Activated naive CD8-positive, alpha-beta T cell treated with anti-CD3 and anti-CD28 coated beads for 36 hours (primary cell): ENCODE data around the gene HOXA7. TPM values are rescaled to one million over a fixed set of nuclear protein-coding genes. Genes with fewer than 3 reads are reported as not detected.

ENCODE experiments used
- DNase-seq: peaks from one replicate; pipeline ENCODE4 v3.0.0; 2021
- H3K27ac Mint-ChIP-seq: one replicate; pipeline ENCODE4 v1.8.0; 2022; ENCODE audit warnings: mild to moderate bottlenecking, moderate library complexity, mixed read lengths
- H3K27me3 Mint-ChIP-seq: one replicate; pipeline ENCODE4 v1.8.0; 2022; ENCODE audit warnings: mild to moderate bottlenecking, mixed read lengths
- H3K36me3 Mint-ChIP-seq: one replicate; pipeline ENCODE4 v1.8.0; 2021; ENCODE audit warnings: mild to moderate bottlenecking, mixed read lengths
- H3K4me1 Mint-ChIP-seq: one replicate; pipeline ENCODE4 v1.8.0; 2021; ENCODE audit warnings: mixed read lengths
- H3K4me3 Mint-ChIP-seq: one replicate; pipeline ENCODE4 v1.8.0; 2022; ENCODE audit warnings: mild to moderate bottlenecking, moderate library complexity, mixed read lengths
- H3K9me3 Mint-ChIP-seq: one replicate; pipeline ENCODE4 v1.8.0; 2022; ENCODE audit warnings: mixed read lengths
- total RNA-seq, 2 experiments: library from RNA; stranded (reverse); gene quantifications; one replicate each; pipeline ENCODE4 v1.2.3, GENCODE V29; 2021

HOXA7 gene
- total RNA-seq, 2 experiments from 2014 or later, result not detected

DNA sequence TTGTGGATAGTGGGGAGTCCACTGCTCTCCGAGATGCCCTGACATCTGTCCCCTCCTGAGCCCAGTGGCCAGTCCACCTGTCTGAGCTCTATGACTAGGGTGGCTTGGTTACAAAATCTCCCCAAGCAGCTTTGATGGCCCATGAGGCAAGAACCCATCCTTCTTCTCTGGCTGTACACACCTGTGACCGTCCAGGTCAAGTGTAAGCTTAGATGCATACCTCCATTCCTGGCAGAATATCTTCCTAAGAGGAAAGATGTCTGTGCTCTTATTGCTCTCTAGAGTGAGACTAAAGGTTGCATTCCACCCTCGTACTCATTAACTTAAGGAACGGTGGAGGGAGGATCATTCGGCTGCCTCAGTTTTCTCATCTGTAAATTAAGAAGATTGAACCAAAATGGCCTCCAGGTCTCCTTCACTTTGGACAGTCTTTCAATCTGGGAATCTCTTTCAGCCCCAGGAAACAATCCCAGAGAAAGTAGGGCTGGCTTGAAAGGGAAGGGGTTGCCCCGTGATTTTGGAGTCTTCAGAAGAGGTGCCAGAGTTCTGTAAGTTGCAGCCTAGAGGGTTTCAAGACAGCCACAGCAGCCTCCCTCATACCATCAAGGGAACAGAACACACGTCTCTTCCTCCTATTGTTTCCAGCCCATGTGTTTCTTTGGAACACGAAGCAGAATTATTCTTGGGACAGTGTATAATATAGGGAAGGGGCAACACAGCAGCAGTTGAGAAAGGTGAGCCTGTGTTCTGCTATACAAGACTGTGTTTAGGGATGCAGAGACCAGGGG, 31.4 kb downstream of the HOXA7 start:
- Mint-ChIP-seq H3K36me3 (no peaks in the 10 kb centered on the region), H3K27me3 (peaks cover 28% of the 10 kb centered on the region), H3K27ac (no peak overlapping the region), H3K9me3 (no peaks in the 10 kb centered on the region), H3K4me1 (no peaks in the 10 kb centered on the region), H3K4me3 (no peak overlapping the region)
- DNase-seq, result no peak

DNA sequence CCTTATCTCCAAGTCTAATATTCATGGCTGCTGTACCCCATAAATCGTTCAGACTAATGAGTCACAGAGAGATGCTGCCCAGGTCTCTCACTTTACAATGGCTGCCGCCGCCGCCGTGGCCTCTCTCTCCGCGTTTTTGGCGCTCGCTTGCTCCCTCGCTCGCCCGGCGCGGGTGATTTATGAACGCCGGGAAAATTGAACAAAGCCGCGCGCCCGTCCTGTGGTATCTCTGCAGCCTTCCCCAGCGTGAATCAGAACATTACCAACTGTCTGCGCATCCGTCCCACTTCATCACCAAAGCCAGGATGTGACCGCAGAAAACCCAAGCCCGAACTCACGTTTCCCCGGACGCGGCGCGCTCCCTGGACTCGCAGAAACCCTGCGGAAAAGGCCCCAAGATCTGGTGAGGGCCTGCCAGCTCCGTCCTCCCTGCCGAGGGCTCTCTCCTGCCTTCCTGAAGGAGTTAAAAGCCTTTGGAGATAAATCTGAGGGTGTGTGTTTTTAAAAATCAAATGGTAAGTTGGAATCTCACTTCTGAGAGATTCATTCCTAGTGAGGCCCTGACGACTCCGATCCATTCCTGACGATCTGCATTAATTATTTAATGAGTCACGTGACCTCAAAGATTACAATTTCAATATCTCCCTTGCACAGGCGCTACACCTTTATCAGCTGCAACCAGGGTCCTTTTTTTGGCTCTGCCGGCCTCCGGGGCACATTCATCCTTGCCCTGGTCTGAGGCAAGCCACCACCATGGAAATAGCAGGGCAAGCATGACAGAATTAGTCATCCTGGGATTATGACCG, 32.2 kb downstream of the HOXA7 start:
- Mint-ChIP-seq H3K4me3 (no peak overlapping the region), H3K36me3 (no peaks in the 10 kb centered on the region), H3K27ac (no peak overlapping the region), H3K4me1 (no peaks in the 10 kb centered on the region), H3K27me3 (peaks cover 24% of the 10 kb centered on the region), H3K9me3 (no peaks in the 10 kb centered on the region)
- no peak for DNase-seq

DNA sequence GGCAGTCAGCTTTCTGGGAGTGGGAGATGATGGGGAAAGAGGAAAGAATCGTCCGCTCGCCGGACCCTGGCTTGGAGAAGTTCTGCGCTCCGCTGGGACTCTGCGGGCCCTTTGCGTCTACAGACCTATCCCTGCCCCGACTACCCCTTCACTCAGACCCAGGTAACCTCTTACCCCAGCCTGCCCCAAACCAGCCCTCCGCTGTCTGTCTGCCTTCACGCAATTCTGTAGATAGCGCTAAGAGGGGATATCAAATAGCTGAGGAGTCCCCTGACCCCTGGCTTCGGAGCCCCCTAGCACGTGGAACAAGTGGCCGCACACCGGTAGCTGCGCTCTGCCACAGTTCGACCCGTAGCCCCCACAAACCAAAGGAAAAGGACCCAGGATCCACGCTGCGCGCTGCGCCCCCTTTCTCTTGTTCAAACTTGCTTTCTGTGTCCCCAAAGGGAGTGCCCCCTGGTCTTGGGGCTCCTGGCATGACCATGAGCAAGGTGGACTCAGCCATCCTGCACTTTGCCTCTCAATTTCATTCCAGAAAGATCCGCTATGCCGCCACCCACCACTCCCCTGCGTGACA, 32.9 kb downstream of the HOXA7 start:
- H3K9me3 Mint-ChIP-seq, result no peaks in the 10 kb centered on the region
- no peaks in the 10 kb centered on the region for H3K4me1 Mint-ChIP-seq
- H3K27me3 Mint-ChIP-seq, result peaks cover 16% of the 10 kb centered on the region
- no peak for DNase-seq
- no peaks in the 10 kb centered on the region for H3K36me3 Mint-ChIP-seq
- no peak overlapping the region for H3K4me3 Mint-ChIP-seq
- no peak overlapping the region for H3K27ac Mint-ChIP-seq

DNA sequence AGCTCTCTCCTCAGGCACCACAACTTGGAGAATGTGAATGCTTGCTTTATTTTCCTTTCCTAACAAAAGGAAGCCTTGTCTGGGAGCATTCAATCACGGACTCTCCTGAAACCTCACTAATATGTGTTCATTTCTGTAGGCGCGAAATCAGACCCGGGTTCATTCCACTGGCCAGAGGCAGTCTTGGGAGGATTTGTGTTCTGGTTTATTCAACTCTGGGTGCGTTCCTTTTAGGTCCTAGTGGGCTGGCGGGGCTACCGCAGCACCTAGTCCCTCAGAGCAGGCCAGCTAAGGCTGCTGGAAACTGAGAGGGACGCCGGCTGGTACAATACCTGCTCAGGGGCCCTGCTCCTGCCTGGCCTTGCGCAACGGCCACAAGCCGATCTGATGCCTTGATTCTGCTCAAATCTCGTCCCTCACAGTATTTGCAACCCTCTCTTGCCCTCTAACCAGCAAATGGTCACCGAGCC, 33.4 kb downstream of the HOXA7 start:
- DNase-seq, result no peak
- Mint-ChIP-seq H3K36me3 (no peaks in the 10 kb centered on the region), H3K27ac (no peak overlapping the region), H3K4me3 (no peak overlapping the region), H3K27me3 (peaks cover 16% of the 10 kb centered on the region), H3K4me1 (no peaks in the 10 kb centered on the region), H3K9me3 (no peaks in the 10 kb centered on the region)

DNA sequence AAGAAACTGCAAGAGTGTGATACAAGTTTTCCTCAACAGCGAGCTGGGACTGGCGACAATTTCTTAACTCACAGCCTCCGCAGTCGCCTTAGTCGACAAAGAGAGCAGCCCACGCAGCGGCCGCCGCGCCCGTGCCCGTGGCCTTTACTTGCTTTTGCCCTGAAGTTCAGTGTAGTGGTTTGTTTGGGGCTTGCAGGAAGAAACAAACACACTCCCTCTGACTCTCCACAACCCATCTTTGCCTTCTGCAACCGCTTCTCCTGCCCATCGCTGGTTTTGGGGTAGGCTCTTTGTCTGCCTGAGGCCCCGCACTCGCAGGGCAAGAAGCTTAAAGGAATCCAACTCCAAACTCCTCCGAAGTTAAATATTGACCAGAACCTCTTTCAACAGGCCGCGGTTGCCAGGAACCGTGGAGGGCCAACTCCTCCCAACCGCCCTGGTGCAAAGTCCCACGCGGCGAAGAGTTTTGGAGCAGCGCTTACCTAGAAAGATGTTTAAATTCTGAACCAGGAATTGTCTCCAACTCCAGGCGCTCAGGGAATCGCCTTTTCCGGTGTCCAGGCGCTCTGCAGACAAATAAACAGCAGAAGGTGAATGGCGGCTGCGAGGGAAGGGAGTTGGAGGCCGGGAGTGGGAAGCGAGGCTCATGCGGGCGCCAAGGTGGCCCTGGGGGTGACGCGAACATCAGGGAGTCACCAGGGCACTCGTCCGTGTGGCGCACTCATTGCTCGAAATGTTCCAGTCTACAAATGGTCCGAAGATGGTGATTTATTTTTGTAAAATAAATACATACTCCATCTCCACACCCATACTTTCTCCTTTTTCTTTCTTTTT, 34.2 kb downstream of the HOXA7 start:
- no peaks in the 10 kb centered on the region for H3K36me3 Mint-ChIP-seq
- DNase-seq, result no peak
- H3K4me3 Mint-ChIP-seq, result no peak overlapping the region
- no peak overlapping the region for H3K27ac Mint-ChIP-seq
- no peaks in the 10 kb centered on the region for H3K4me1 Mint-ChIP-seq
- H3K27me3 Mint-ChIP-seq, result peaks cover 12% of the 10 kb centered on the region
- H3K9me3 Mint-ChIP-seq, result no peaks in the 10 kb centered on the region

DNA sequence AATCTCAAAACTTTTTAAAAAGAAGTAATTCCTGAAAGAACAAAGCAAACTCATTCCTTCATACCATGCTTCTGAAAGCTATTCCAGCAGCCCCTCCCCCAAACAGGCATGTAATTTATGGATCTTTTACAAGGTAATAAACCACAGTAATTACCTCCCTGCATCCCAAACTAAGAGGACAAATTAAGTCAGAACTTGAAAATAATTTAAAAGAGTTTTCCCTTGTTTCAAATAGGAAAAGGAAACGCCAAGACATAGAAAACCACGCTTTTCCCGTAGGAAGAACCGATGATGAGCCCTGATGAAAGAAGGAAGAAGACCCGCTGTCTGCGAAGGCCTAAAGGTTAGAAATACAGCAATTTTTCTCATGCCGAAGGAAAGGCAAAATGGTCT, 34.8 kb downstream of the HOXA7 start:
- no peaks in the 10 kb centered on the region for H3K36me3 Mint-ChIP-seq
- H3K4me1 Mint-ChIP-seq, result no peaks in the 10 kb centered on the region
- no peaks in the 10 kb centered on the region for H3K9me3 Mint-ChIP-seq
- H3K27ac Mint-ChIP-seq, result no peak overlapping the region
- H3K27me3 Mint-ChIP-seq, result peaks cover 10% of the 10 kb centered on the region
- no peak for DNase-seq
- no peak overlapping the region for H3K4me3 Mint-ChIP-seq

DNA sequence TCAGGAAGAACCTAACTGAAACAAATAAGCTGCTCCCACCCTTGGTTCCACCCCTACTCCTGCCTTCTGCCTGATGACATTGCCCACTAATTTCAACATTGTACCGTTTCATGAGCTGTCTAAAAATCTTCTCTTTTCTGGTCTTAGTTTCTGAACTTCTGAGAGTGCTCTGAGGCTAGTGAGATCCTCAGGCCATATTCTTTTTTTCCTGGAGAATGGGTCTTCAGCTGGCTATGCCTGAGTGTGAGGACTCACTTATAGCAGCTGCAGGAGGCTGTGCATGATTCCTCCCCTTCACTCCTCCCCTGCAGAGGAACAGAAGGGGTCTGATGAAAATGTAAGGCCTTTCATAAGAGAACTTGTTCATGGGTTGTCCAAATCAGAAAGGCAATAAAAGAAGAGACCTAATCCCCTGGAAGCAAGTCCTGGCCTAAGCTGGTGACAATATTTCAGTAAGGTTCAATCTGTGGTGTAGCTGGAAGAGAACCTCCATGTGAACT, 37.0 kb downstream of the HOXA7 start:
- Mint-ChIP-seq H3K4me1 (no peaks in the 10 kb centered on the region), H3K27me3 (peaks cover 3% of the 10 kb centered on the region), H3K36me3 (no peaks in the 10 kb centered on the region), H3K4me3 (no peak overlapping the region), H3K27ac (no peak overlapping the region), H3K9me3 (no peaks in the 10 kb centered on the region)
- no peak for DNase-seq

DNA sequence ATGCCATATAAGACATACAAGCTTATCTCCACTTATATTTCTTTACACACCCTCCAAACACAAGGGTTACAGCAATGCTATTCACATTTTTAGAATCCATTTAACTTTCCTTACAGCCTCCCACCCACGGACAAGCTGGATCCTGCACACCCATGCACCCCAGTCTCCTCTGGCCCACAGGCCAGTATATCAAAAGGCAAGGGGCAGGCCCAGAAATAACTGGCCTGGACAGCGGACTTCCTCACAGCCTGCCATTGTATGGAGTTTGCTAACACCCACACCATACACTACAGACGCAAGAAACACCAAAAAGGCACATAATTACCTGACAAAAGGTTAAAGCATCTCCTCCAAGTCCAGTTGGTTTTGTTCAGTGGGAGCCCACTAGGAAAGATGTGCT, 37.9 kb downstream of the HOXA7 start:
- Mint-ChIP-seq H3K27me3 (peaks cover 3% of the 10 kb centered on the region), H3K36me3 (no peaks in the 10 kb centered on the region), H3K4me3 (no peak overlapping the region), H3K9me3 (no peaks in the 10 kb centered on the region), H3K27ac (no peak overlapping the region), H3K4me1 (no peaks in the 10 kb centered on the region)
- no peak for DNase-seq

DNA sequence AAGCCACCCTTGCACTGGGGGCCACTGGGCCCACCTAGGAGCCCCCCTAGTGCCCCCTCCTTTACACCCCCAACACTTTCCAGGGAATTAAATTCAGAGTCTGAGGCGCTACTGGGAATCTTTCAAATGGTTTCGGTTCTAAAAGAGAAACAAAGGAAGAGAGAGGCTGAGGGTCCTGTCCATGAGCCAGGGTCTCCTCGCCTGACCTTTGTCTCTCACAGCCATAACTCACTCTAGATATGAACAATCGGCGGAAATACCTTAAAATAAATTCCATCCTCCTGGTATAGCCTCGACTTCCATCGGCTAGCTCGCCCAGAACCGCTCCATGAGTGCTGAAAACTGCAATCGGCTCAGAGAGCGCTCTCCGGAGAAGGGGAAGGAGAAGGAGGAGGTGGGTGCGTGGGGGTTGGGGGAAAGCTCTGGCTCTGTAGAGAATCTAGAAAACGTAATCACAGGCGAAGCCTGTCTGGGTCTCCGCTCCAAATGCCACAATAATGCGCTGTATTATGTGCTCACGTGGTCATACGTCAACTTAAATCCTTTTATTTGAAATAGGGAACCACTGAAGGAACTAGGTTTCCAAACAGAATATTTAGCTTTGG, 38.5 kb downstream of the HOXA7 start:
- no peaks in the 10 kb centered on the region for H3K4me1 Mint-ChIP-seq
- H3K4me3 Mint-ChIP-seq, result no peak overlapping the region
- no peaks in the 10 kb centered on the region for H3K36me3 Mint-ChIP-seq
- no peak overlapping the region for H3K27ac Mint-ChIP-seq
- no peaks in the 10 kb centered on the region for H3K9me3 Mint-ChIP-seq
- no peak for DNase-seq
- H3K27me3 Mint-ChIP-seq, result peaks cover 3% of the 10 kb centered on the region

DNA sequence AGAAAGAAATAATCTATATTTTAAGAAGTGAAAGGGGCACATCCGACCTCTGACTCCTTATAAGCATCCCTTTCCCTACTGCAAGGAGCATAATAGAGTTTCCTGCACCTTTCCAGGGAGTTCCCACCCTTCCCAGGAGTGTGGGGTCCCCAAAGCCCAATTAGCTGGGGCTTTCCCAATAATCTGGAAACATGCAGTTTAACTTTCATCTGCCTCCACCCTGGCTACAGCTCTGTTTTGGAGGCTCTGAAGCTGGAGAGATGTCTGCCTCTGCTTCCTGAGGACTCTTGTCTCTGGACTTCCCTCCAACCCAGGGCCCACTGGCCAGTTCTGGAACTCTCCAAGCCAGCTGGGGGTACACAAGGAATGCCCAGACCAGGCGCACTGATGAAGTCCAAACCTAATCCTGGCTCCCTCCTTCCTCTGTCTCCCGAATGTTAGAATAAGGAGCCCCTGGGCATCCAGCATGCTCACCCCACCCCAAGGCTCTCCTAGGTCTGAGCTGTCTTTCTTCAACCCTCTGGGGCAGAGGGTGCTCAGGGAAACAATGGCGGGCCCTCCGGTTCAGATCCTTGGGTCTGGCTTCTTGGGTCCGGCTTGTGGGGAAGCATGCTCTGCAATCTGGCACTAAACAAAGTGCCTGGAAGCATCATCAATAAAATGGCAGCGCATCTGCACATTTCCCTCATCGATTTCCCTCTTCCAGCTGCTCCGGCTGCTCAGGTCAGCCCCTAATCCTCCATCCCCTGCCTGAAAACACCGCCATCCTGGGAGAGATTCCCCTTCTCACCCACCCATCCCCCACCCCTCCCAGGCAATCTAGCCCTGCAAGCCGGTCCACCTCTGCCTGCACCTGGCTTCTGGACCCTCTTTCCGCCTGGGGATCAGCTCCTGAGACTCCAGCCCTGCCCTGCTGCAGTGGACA, 39.3 kb downstream of the HOXA7 start:
- no peaks in the 10 kb centered on the region for H3K9me3 Mint-ChIP-seq
- H3K36me3 Mint-ChIP-seq, result no peaks in the 10 kb centered on the region
- no peak overlapping the region for H3K27ac Mint-ChIP-seq
- DNase-seq, result no peak
- H3K4me3 Mint-ChIP-seq, result no peak overlapping the region
- peaks cover 3% of the 10 kb centered on the region for H3K27me3 Mint-ChIP-seq
- H3K4me1 Mint-ChIP-seq, result no peaks in the 10 kb centered on the region

DNA sequence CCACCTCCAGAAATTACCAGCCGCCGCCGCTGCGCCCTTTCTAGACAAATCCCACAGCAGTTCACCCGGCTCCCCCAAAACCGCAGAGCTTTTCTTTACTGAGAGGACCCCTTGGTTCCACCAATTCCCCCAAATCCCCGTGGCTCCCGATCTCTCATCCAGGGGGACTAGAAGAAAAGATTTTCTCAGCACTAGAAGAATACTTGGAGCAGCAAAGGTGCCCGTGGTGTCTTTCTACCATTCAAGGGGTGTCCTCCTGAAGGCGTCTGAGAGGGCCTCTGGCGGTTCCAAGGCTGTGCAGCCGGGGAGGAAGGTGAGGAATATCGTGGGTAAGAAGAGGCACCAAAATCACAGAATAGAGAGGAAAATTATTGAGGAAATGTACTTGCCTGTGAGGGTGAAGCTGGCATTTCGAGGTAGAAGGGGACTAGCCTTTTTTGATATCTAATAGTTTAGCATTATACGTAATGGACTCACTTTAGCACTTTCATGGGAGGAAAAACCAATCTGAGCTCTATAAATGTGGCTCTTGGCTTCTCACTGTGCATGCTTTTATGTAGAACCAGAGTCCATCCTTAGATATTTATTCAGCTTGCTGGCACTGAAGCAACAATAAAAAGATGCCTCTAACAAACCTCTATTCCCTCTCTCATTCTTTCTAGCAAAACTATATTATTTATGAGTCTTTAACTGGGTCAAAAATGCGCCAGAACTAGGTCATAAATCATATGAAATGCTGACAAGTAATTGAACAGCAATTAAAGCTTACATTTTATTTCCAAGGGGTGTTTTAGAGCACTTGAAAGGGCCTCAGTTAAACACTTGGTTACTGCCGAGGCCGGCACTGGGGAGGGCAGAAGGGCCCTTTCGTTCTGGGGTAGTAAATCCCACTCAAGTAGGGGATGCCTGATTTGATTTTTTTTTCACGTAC, 40.2 kb downstream of the HOXA7 start:
- H3K4me1 Mint-ChIP-seq, result no peaks in the 10 kb centered on the region
- no peak for DNase-seq
- peaks cover 6% of the 10 kb centered on the region for H3K27me3 Mint-ChIP-seq
- no peak overlapping the region for H3K27ac Mint-ChIP-seq
- H3K36me3 Mint-ChIP-seq, result no peaks in the 10 kb centered on the region
- no peak overlapping the region for H3K4me3 Mint-ChIP-seq
- H3K9me3 Mint-ChIP-seq, result no peaks in the 10 kb centered on the region

DNA sequence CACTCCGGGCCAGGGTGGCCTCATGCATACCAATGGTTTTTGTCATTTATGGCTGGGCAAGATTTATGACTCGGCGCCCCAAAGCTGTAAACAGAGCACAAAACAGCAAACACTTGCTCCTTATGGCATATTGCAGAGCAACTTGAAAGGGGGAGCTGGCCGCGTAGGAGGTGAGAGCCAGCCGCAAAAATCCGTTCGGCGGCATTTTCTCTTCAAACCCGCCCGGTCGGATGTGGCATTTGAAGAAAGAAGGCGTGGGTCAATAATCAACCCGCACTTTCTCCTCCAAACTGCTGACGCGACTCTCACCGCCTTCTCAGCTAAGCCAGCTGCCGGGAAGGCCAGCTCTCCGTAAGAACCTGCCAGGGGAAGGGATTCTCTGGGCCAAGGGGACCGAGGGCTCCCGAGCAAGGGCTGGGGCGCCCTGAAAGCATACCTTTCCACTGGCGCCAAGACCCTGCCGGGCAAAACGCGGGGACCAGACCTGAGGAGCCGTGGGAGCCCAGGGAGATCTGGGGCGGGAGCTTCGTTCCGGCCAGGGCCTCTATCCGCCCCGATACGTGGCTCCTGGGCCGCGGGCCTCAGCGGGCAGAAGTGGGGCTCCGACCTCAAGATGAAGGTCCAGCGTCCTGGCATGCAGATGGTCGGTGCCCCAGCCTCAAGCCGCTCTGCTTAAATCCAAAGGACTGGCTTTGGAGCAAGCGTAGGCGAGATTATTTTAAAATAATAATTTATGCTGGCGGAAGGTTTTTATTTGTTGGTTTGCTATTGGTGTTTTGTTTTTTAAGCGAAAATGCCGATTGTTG, 41.1 kb downstream of the HOXA7 start:
- no peaks in the 10 kb centered on the region for H3K36me3 Mint-ChIP-seq
- no peak overlapping the region for H3K27ac Mint-ChIP-seq
- H3K4me3 Mint-ChIP-seq, result no peak overlapping the region
- no peaks in the 10 kb centered on the region for H3K4me1 Mint-ChIP-seq
- H3K27me3 Mint-ChIP-seq, result peaks cover 6% of the 10 kb centered on the region
- DNase-seq, result no peak
- H3K9me3 Mint-ChIP-seq, result no peaks in the 10 kb centered on the region
